Activated naive CD4-positive, alpha-beta T cell treated with anti-CD3 and anti-CD28 coated beads, Interleukin-2, amount 50 U/mL, for 16 hours (primary cell): ENCODE results near the gene DYRK3.
A peak's percentile ranks its signal among the peaks of the same experiment; 100 is the strongest.
"Not testable (repeated sequence)": the region's sequence is repeated elsewhere in the genome, so short reads cannot be mapped to it uniquely, and the experiment has no call there.

ENCODE experiments used
- DNase-seq: peaks from one replicate; pipeline ENCODE4 v3.0.0-alpha.2; 2020

Gene DYRK3

DNA sequence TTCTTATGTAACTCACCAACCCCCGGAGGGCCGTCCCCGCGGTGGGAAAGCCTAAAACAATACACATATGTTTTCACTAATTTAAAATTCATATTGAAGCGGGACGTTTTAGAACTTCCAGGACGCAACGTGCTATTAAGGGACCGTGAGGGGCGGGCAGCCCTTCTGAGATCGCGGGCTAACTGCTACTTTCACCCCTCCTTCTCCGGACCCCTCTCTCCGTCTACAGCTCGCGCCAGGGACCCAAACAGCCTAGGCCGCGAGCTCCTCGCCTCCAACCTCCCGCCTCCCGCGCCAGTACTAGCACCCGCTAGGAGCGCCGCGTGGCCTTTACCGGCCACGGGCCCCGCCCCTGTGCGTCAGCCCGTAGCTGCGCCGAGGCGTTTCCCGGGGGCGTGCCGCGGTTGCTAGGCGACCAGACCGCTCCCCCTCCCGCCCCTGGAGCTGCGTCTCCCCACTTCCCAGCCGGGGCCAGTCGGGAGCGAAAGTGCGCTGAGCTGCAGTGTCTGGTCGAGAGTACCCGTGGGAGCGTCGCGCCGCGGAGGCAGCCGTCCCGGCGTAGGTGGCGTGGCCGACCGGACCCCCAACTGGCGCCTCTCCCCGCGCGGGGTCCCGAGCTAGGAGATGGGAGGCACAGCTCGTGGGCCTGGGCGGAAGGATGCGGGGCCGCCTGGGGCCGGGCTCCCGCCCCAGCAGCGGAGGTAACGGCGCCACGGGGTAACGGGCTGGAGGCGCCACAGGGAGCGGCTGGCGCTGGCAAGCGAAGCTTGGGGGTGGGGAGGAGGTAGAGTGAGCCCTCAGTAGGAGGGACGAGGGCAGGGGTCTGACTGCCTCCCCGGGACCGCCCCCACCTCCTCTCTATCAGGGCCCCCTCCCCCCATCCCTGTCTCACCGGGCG, at the start of gene DYRK3:
Gene DYRK3, plus strand, starts transcription at position 457 of the 898 bp plus-strand sequence. Its CDS starts 168 bp downstream, at position 625.
- DNase-seq, result peak; percentile 91

DNA sequence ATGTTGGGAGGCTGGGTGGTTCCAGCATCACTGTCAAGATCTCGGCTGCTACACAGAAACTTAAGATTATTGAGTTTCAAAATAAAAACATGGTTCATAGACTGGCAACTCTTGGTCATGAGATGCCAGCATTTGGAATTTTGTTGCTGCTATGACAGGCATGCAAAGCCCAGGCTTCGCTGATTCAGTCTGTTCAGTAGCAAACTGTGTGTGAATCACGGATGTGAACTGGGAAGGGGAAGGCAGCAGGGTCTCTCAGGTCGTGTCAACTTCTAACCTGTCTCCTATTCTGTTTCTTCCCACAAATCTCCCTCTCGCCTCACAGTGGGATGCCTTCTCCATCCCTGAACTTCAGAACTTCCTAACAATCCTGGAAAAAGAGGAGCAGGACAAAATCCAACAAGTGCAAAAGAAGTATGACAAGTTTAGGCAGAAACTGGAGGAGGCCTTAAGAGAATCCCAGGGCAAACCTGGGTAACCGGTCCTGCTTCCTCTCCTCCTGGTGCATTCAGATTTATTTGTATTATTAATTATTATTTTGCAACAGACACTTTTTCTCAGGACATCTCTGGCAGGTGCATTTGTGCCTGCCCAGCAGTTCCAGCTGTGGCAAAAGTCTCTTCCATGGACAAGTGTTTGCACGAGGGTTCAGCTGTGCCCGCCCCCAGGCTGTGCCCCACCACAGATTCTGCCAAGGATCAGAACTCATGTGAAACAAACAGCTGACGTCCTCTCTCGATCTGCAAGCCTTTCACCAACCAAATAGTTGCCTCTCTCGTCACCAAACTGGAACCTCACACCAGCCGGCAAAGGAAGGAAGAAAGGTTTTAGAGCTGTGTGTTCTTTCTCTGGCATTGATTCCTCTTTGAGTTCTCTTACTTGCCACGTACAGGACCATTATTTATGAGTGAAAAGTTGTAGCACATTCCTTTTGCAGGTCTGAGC, 48.6 kb upstream of the DYRK3 start:
- DNase-seq, result no peak

DNA sequence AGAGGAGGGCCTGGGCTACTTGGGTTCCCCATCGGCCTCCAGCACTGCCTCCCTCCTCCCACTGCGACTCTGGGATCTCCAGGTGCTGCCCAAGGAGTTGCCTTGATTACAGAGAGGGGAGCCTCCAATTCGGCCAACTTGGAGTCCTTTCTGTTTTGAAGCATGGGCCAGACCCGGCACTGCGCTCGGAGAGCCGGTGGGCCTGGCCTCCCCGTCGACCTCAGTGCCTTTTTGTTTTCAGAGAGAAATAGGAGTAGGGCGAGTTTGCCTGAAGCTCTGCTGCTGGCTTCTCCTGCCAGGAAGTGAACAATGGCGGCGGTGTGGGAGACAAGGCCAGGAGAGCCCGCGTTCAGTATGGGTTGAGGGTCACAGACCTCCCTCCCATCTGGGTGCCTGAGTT, 47.4 kb upstream of the DYRK3 start:
- DNase-seq, result no peak

DNA sequence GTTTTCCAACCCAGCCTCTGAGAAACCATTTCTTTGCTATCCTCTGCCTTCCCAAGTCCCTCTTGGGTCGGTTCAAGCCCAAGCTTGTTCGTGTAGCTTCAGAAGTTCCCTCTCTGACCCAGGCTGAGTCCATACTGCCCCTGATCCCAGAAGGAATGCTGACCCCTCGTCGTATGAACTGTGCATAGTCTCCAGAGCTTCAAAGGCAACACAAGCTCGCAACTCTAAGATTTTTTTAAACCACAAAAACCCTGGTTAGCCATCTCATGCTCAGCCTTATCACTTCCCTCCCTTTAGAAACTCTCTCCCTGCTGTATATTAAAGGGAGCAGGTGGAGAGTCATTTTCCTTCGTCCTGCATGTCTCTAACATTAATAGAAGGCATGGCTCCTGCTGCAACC, 46.8 kb upstream of the DYRK3 start:
- no peak for DNase-seq

DNA sequence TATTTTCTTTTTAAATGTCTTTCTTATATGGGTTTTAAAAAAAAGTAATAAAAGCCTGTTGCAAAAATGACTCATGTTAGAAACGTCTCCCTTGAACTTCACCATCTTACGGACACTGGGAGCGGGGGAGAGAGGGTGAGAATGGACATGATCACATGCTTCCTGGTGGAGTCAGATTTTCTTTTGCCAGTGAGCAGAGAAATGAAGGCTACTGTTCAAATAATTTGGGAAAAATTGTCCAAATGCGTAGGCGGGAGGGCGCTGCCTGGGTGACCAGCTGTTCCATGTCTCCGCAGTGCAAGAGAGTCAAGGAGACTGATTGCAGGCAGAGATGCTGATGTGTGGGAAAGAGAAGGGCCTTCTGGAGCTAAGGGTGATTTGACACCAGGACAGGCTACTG, 46.1 kb upstream of the DYRK3 start:
- no peak for DNase-seq

DNA sequence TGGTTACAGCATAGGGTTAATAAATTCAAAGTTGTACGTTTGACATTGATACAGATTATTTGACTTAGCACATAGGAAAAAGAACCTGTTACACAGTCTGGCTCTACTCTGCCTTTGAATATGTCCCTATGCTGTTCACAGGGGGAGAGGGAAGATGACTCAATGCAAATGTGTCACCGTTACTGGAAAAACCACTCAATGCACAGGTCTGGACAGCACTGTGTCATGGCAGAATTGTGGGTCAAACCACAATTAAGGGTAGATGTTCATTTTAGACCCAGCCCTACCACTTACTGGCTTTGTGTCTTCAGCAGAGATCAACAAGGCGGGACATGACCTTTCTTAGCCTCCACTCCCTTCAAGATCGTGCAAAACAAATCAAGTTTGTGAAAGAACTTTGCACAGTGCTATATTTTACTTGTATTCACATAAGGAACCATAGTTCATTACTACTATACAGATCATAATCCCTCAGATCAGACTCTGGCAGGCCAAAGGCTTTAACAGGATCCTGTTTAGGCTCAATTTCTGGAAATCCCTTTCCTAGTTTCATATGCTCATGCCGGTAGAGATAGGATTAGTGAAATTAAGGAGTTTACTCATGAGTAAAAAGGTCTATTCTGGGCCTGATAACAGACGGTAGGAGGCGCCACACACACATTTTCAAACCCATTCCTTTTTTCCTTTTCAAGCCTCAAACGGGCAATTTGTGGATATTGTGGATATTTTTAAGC, 45.1 kb upstream of the DYRK3 start:
- peak; percentile 54 for DNase-seq

DNA sequence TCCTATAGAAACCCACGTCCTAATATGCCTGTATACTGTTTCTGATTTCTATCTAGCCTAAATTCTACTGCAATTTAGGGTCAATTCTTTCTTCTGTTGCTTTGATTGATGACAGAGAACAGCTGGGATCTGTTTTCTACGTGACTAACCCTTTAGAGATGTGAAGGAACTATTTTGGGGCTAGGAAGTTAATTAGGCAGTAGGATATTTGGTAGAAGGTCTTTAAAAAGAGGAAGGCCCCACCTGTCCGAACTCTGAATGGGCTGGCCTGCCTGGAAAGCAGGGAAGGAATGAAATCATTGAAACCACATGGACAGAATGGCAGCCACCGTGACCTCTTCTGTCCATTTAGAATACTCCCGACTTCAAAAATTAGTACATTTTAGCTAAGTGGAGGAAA, 44.1 kb upstream of the DYRK3 start:
- no peak for DNase-seq

DNA sequence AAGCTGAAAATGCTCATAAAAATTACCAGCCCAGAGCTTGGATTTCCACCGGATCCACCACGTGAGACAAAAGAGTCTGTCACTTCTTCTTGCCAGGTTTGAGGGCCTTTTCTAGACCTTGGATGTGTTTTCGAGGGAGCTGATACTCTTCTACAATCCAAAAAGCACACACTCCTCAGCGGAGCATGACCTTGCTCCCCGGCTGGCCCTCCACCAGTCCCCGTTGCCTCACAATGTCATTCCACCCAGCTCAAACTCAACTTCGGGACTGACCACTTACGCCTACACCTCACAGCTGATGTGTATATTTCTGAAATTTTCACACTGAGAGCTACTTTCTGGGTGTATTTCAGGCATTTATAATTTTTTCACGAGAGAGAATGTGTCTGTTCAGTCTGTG, 43.6 kb upstream of the DYRK3 start:
- no peak for DNase-seq

DNA sequence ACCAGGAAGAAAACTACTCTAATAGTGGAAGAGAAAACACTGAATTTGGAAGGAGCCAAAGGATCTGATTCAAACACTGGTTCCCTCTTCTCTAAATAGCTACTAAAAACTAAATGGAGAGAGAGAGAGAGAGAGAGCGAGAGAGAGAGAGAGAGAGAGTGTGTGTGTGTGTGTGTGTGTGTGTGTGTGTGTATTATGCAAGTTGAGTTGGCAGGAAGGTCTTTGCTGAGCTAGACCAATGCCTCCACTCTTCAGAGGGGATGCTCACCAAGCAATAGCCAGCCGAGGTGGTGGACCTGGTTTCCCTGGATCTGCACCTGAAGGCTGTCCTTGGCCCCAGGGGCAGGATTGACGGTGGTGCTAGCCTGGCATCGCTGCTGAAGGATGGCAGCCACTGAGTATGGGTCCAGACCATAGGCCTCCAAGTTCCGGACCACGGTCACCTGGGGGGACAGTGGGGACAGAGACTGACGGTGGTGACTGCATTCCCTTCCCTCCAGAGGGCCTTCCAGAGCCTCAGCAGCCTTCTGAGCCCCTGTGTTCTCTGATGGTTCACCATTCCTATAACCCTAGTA, 41.9 kb upstream of the DYRK3 start:
- DNase-seq, result no peak

DNA sequence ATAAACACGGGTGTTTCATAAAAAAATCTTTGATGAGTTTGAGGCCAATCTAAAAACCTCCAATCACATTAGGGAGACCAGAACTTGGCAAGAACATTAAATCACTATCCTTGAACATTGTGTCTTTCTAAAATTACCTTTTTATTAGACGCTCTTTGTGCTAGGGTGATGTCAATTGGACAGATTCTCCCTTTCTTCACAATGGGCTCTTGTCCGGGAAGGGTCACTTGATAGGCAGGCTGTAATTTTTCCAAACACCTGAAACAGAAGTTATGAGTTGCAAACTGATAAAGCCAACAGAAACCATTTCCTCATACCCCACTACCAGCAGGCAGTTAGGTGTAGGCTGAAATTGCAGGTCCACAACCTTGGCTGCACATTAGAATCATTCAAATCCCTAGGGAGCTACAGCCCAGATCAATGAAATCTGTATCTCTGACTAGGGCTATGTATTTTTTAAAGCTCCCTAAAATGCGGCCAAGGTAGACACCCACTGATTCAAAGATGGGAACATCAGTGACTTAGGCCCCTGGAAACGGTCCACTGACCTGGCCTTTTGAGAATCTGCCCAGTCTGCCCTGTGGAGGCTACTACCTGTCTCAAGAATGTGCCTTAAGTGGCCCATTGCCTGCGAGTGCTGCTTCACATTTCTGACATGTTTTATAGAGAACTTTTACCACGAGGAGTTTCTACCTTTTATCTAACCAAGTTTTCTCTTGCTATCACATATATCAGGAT, 39.6 kb upstream of the DYRK3 start:
- DNase-seq, result no peak

DNA sequence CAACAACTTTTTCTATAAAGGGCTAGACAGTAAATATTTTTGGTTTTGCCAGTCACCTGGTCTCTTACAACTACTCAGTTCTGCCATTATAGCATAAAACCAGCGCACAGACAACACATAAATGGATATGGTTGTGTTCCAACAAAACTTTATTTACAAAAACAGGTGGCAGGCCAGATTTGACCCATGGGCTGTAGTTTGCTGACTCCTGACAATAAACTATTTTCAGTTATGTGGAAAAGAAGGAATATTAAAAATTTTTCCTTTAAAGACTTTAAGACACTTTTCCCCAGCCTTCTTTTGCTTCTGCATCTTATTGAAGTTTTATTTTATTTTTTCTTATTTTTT, 39.0 kb upstream of the DYRK3 start:
- no peak for DNase-seq

DNA sequence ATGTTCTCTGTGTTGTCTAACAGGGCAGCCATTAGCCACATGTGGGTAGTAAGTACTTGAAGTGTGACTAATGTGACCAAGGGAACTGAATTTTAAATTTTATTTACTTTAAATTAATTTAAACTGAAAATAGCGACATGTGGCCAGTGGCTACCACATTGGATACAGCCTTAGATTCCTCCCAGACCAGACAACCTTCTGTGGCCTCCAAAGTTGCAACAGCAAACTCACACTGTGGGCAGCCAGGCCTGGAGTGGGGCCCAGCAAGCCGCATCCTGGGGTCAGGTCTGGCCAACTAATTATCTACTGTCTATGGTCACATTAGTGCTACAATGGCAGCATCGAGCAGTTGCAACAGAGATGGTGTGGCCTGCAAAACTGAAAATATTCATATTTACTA, 34.8 kb upstream of the DYRK3 start:
- no peak for DNase-seq

DNA sequence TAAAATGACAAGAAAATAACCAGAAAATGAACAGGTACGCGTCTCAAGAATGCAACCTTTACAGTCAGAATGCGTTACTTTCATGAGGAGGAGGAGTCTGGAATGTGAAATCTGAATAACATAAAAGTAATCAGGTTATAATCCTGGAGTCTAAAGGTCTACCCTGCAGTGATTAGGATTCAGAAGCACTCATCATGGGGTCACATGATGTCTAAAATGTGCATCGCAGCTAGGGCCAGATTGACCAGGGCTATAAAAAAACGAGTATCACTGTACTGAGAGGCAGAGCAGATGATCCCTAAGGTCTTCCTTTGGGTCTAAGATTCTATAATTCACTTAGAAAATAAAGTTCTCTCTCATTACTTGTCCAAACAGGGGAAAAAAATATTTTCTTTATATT, 30.5 kb upstream of the DYRK3 start:
- DNase-seq, result no peak

DNA sequence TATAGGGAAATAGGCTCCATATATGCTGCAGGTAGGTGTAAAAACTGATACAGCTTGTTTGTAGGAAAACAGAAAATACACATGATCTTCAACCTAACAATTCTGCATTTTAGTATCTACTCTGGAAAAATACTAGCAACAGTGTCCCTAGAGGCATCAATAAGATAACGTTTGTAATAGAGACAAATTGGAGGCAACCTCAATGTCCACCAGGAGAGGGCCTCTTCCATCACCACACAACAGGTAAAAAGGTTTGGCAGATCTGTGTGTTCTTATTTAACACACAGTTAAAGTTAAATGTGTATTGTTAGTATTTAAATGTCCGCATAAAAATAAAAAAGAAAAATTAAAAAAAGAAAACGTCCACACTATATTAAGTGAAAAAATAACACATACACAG, 28.5 kb upstream of the DYRK3 start:
- no peak for DNase-seq

DNA sequence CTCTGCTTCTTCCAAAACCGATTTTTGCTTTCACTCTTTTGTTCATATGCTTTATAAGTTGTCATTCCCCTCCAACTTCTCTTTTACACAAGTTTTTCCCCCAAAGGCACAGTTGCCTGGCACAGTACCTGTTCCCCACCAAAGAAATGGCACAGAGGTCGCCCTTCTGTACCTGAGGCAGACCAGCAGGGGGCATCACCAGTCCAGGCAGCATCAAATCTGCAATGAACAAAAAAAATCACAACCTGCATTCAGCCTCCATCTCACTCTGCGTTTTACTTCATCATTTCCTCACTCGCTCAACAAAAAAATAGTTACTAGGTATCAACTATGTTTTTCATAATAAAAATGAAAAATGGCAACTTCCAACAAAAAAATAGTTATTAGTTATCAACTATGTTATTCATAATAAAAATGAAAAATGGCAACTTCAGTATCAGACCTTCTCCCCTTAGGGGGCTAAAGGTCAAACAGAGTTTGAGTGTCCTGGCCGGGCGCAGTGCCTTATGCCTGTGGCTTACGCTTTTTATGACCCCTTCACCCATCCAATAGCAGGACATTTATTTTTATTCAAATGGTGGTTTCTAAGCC, 27.1 kb upstream of the DYRK3 start:
- DNase-seq, result peak; percentile 63

DNA sequence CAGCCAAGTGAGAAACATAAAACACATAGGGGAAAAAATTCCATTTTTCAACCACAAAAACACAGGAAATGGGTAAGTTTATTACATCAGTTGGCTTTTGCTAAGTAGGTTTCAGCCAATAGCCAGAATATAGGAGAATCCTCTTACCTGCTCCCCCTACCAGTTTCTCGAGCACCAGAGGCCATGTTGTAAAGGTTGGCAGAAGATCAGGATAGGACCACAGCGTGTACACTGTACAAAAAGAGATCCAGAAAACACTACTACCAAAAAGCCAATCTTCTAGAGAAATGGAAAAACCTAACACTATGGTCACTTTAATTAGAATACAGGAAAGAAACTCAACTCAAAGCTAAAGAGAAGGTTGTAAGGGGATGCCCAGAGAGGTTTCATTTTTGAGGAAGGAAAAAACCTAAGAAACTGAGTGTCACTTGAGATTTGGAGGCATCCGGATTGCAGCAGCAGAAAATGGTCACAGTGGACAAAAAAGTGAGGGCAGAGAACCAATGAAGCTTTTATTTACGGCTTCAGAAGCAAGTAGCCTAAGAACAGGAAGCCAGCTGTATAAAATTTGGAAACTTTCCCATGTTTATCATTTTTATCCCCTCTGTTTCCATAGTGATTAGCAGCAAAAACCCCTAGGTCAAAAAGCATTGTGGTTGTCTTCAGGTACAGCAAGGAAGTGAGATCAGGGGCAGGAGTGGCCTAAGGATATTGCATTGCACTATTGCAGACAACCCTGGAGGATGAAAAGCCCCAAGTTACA, 25.9 kb upstream of the DYRK3 start:
- no peak for DNase-seq

DNA sequence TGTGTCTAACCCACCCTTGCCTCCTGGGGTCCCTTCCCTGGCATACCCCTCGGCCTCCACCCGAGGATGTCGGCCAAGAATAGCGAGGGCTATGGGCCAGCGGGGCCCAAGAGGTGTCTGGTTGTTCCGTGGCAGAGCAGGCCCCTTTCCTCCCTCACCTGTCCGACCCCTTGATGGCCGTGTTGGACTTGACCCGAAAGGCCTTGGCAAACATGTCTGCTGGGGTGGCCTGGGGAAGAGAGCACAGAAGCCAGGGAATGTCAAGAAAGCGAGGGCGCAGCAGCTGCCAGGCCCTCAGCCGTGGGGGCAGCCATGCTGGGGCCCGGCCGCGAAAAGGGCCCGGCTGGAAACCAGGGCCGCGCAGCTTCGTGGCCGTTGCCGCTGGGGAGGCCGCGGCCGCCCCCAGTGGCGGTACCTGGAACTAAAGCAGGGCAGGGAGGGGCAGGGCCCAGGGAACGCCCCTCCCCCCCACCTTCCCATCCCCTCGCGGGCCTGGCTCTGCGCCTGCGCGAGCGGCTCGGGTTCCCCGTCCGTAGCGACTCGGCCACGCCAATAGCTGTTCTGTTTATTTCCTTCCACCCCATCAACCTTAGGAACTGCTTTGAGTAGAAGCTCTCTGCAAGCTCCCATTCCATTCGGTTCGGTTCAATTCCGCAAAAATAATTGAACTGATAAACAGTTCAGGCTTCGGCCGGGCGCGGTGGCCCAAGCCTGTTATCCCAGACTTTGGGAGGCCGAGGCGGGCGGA, 23.0 kb upstream of the DYRK3 start, which contains the start of gene EIF2D:
Gene EIF2D, minus strand, starts transcription at position 337 of the 748 bp plus-strand sequence. Its CDS starts 123 bp downstream, at position 214.
- peak; percentile 93 for DNase-seq

DNA sequence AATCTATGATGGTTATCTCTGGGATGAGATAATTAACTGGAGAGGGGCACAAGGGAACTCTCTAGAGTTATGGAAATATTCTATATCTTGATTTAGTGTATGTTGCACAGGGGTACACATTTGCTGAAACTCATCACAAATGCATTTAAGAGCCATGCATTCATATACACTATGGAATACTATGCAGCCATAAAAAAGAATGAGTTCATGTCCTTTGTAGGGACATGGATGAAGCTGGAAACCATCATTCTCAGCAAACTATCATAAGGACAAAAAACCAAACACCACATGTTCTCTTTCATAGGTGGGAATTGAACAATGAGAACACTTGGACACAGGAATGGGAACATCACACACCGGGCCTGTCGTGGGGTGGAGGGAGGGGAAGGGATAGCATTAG, 8.9 kb upstream of the DYRK3 start:
- not testable (repeated sequence) for DNase-seq

DNA sequence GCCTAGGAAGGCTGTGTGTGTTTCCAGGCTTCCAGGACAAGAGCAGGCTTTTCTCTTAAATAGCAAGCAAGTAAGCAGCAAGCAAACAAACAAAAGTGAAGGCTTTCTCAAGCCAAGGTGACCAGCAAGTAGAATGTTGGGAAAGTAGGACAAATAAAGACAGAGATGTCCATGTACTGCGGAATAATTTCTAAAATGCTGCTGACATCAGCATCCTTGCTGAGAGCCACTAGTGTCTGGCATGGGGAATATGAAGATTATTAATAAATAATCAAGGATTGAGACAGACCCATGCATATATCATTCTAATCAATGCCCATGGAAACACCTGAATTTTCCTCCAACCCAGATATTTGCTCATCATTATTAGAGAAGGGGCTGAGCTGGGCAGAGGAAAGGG, 6.4 kb upstream of the DYRK3 start:
- DNase-seq, result no peak

DNA sequence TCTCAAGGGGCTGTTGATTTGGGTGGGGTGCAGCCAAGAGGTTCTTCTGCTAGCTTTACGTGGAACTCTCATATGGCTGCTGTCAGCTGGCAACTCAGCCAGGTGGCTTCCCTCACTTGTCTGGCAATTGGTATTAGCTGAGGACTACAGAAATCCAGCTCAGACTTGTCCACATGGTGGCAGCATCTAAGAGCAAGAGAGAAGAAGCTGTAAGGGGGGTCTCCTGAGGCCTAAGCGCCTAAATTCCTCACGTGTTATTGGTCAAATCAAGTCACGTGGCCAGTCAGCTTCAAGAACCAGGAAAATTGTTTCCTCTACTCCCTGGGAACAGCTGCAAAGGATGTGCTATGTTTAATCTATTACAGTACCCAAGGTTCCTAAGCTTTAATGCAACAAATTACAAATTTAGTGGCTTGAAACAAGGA, 4.2 kb upstream of the DYRK3 start:
- DNase-seq, result peak; percentile 17
